ENCODE measurements around the gene MAPKAP1. TPM values are rescaled to one million over a fixed set of nuclear protein-coding genes. Genes with fewer than 3 reads are reported as not detected.

Gene MAPKAP1
- polyA plus RNA-seq, 1 donor from 2014 or later = 57.5 TPM

DNA sequence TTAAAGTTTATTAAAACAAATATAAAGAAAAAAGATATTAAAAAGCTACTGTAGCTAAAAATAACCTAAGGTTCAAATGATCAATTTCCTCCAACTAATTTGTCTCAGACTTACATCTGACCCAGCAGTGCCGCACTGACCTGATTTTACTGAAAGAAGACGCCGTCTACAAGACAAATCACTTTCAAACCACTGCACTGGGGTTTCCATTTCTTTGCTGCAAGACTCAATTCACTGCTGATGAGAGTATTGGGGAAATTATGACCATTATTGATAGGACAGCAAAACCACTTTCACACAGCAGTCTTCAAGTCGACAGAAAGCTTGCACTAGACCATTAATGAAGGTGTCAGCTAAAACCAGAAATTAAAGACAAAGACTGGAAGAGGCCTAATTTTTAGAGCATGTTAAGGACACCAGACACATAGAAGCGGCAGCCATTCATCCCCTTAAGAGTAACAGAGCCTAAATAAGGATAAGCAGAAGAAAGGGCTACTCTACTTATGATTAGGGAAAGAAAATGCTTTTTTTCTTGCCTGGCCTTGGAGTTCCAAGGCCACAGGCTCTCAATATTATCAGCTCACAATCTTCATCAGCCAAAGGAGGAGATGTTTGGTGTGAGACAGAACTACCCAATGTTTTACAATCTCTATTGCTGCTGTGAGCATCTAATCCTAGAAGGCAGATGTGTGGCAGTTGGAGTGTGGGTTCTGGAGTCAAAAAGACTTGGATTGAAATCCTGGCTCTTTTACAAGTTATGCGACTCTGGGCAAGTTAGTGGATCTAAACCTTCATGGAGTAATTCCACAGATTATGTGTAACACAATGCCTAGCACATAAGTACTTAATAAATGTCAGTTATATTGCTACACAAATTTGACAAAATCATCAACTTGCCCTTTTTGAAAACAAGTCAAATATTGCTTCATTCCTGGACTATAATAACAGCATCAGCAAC lies 190.7 kb downstream of the MAPKAP1 start (continued):
- TF ChIP-seq, protein P1, sequence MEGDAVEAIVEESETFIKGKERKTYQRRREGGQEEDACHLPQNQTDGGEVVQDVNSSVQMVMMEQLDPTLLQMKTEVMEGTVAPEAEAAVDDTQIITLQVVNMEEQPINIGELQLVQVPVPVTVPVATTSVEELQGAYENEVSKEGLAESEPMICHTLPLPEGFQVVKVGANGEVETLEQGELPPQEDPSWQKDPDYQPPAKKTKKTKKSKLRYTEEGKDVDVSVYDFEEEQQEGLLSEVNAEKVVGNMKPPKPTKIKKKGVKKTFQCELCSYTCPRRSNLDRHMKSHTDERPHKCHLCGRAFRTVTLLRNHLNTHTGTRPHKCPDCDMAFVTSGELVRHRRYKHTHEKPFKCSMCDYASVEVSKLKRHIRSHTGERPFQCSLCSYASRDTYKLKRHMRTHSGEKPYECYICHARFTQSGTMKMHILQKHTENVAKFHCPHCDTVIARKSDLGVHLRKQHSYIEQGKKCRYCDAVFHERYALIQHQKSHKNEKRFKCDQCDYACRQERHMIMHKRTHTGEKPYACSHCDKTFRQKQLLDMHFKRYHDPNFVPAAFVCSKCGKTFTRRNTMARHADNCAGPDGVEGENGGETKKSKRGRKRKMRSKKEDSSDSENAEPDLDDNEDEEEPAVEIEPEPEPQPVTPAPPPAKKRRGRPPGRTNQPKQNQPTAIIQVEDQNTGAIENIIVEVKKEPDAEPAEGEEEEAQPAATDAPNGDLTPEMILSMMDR (IDR thresholded peaks at IDR 0.05; ENCODE audit: poor library complexity, severe bottlenecking) = no peak

DNA sequence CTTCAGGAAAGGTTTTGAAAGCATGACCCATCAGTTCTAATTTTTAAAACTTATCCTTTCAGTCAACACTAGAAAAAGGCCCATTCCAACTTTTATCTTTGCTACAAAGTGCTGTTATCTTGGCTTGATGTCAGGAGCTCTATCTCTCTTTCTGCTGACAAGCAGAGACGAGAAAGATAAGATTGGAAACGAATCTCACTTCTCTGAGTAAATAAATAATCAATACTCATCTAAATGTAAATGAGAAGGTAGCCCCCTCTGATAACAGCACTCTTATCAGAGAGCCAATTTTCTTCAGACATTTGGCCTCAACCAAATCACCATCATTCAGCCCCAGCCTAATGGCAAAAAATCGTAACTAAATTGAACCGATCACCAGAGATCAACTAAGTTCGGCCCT lies 191.7 kb downstream of the MAPKAP1 start:
- TF ChIP-seq POLR2AphosphoS5 (IDR thresholded peaks at IDR 0.05) (no peak), SMC3 (conservative IDR thresholded peaks at IDR 0.05; ENCODE audit: poor library complexity) (no peak), EP300 (conservative IDR thresholded peaks at IDR 0.05; ENCODE audit: poor library complexity, severe bottlenecking) (no peak), TAF1 (IDR thresholded peaks at IDR 0.05; ENCODE audit: low read depth) (no peak), RAD21 (conservative IDR thresholded peaks at IDR 0.05) (no peak), MXI1 (conservative IDR thresholded peaks at IDR 0.05; ENCODE audit: poor library complexity, severe bottlenecking) (no peak), EZH2 (IDR thresholded peaks at IDR 0.05; ENCODE audit: borderline replicate concordance, insufficient read depth, low read length, poor library complexity, severe bottlenecking) (no peak)
- H3K9me2 ChIP-seq (ENCODE audit: insufficient read depth, low read length) = no peaks in the 10 kb centered on the region
- H4K20me1 ChIP-seq (ENCODE audit: insufficient read depth) = no peaks in the 10 kb centered on the region
- H3K9ac ChIP-seq (ENCODE audit: low read length) = no peak overlapping the region
- H3K27me3 ChIP-seq (ENCODE audit: insufficient read depth, low read depth, low read length) = no peaks in the 10 kb centered on the region
- H3K4me2 ChIP-seq (ENCODE audit: low read length) = no peak overlapping the region
- no peak overlapping the region for H2AFZ ChIP-seq (ENCODE audit: low read depth, low read length)
- H3K36me3 ChIP-seq (ENCODE audit: insufficient read depth, low read length) = no peaks in the 10 kb centered on the region
- H3K4me3 ChIP-seq (ENCODE audit: low read length) = no peak overlapping the region
- no peak overlapping the region for H3K27ac ChIP-seq (ENCODE audit: low read length)
- no peaks in the 10 kb centered on the region for H3K79me2 ChIP-seq (replicated peaks; ENCODE audit: insufficient read depth, low read length)
- no peaks in the 10 kb centered on the region for H3F3A ChIP-seq (ENCODE audit: insufficient read depth, low read length, poor library complexity, severe bottlenecking)
- no peaks in the 10 kb centered on the region for H3K9me3 ChIP-seq (ENCODE audit: low read length)

DNA sequence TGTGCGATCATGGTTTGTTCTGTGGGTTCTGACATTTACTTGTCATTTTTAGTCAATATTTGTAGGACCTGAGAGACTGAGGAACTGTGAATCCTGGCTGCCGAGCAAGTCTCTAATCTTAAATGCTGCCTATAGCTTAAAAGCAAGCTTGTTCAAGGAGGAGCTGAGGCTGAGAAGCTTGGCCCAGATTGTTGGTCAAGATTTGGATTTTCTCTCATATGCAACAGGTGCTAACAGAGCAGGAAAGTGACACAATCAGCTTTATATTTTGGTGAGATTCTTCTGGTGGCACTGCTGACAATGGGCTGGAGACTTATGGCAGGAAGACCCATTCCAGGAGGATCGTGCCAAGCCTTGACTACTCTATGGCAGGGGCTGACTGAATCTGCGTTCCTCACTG lies 192.5 kb downstream of the MAPKAP1 start:
- Histone ChIP-seq H4K20me1 (ENCODE audit: insufficient read depth) (no peaks in the 10 kb centered on the region), H3K27ac (ENCODE audit: low read length) (no peak overlapping the region), H2AFZ (ENCODE audit: low read depth, low read length) (no peak overlapping the region), H3K9me3 (ENCODE audit: low read length) (no peaks in the 10 kb centered on the region), H3K79me2 (replicated peaks; ENCODE audit: insufficient read depth, low read length) (no peaks in the 10 kb centered on the region), H3K36me3 (ENCODE audit: insufficient read depth, low read length) (no peaks in the 10 kb centered on the region), H3K4me2 (ENCODE audit: low read length) (no peak overlapping the region), H3F3A (ENCODE audit: insufficient read depth, low read length, poor library complexity, severe bottlenecking) (no peaks in the 10 kb centered on the region), H3K4me3 (ENCODE audit: low read length) (no peak overlapping the region), H3K9ac (ENCODE audit: low read length) (no peak overlapping the region), H3K27me3 (ENCODE audit: insufficient read depth, low read depth, low read length) (no peaks in the 10 kb centered on the region), H3K9me2 (ENCODE audit: insufficient read depth, low read length) (no peaks in the 10 kb centered on the region)
- no peak for TF ChIP-seq SMC3 (conservative IDR thresholded peaks at IDR 0.05; ENCODE audit: poor library complexity)
- no peak for TF ChIP-seq TAF1 (IDR thresholded peaks at IDR 0.05; ENCODE audit: low read depth)
